SIG-M5 treated with dmso at 0.1 percent for 504 hours (cell line): ENCODE results near the gene APBB1.
"Not testable (repeated sequence)": the region's sequence is repeated elsewhere in the genome, so short reads cannot be mapped to it uniquely, and the experiment has no call there.

ENCODE experiments used
- DNase-seq: peaks from one replicate; lab custom pipeline; 2025; ENCODE audit not compliant: unreplicated experiment; lab: John Stamatoyannopoulos, UW

APBB1 gene

DNA sequence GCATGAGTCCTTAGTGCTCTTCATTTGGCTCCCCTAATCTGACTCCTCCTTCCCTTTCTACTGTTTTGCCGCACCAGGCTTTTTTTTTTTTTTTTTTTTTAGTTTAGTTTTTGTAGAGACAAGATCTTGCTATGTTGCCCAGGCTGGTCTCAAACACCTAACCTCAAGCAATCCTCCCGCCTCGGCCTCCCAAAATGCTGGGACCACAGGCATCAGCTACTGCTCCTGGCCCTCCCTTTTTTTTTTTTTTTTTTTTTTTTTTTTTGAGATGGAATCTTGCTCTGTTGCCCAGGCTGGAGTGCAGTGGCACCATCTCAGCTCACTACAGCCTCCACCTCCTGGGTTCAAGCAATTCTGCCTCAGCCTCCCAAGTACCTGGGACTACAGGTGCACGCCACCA is 26.6 kb downstream of the APBB1 start:
- not testable (repeated sequence) for DNase-seq

DNA sequence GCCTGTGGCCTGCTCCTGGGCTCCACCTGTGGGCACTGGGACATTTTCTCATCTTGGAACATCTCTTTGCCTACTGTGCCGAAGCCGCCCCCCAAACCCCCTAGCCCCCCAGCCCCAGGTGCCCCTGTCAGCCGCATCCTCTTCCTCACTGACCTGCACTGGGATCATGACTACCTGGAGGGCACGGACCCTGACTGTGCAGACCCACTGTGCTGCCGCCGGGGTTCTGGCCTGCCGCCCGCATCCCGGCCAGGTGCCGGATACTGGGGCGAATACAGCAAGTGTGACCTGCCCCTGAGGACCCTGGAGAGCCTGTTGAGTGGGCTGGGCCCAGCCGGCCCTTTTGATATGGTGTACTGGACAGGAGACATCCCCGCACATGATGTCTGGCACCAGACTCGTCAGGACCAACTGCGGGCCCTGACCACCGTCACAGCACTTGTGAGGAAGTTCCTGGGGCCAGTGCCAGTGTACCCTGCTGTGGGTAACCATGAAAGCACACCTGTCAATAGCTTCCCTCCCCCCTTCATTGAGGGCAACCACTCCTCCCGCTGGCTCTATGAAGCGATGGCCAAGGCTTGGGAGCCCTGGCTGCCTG is 27.3 kb downstream of the APBB1 start:
- DNase-seq, result no peak

DNA sequence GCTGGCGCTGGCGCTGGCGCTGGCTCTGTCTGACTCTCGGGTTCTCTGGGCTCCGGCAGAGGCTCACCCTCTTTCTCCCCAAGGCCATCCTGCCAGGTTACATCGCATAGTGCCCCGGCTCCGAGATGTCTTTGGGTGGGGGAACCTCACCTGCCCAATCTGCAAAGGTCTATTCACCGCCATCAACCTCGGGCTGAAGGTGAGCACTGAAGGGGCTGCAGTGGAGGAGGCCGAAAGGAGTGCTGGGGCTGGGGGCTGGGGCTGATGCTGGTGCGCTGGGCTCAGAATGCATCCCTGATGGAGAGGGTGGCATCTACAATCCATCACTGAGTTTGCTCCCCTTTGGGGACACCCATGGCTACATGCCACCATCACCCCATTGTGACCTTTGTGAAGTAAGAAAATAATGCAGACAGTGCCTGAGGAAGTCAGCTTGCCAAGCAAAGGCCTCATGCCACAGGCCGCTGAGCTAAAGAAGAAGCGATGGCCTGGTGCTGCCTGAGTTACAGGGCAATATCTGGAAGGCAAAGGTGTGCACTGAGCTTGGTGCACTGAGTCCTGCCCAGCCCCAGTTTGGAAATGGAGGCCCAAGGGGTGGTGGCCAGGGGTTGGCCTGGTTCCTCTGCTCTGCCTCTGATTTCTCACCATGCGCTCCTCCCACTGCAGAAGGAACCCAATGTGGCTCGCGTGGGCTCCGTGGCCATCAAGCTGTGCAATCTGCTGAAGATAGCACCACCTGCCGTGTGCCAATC is 28.0 kb downstream of the APBB1 start:
- DNase-seq, result no peak

DNA sequence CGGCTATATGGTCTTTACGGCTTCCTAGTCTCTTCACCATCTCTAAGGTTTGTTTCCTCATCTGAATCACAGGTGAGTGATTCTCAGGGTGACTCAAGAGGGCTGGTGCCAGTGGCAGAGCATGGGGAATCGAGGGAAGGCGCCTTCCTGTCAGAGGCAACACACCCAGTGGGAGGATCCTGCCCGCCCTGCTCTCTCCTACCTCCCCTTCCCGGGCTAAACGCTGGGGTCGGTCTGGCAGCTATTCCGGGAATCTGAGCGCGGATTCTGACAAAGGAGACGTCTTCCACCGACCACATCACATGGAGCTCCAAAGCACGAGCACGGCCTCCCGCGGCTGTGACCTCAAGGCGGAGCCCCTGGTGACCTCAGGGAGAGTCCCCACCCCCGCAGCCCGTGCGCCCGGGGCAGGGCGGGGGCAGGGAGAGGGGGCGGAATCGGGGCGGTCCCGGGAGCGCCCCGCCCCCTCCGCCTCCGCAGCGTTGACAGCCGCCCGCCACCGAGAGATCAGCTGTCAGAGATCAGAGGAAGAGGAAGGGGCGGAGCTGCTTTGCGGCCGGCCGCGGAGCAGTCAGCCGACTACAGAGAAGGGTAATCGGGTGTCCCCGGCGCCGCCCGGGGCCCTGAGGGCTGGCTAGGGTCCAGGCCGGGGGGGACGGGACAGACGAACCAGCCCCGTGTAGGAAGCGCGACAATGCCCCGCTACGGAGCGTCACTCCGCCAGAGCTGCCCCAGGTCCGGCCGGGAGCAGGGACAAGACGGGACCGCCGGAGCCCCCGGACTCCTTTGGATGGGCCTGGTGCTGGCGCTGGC is 28.8 kb downstream of the APBB1 start, which contains the start of gene SMPD1:
Gene SMPD1, plus strand, starts transcription at position 570 of the 813 bp plus-strand sequence. Its CDS starts 125 bp downstream, at position 695.
- peak; percentile 89 for DNase-seq

DNA sequence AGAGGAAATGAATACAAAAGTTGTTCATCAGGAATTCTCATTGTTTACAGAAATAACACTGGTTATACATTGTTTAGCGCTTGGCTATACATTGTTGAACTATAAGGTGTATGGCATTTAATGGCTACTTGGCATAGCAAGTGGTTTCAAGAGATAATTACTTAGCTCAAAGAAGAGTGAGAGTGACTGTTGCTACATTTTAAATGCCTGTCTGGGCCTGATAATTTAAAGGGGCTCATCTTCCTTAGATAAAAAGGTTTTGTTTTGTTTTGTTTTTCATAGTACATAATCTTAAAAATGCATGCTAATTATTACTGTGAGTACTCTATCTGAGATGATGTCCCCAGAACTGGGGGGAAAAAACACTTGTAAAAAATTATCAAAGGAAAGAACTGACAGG is 30.1 kb downstream of the APBB1 start:
- no peak for DNase-seq

DNA sequence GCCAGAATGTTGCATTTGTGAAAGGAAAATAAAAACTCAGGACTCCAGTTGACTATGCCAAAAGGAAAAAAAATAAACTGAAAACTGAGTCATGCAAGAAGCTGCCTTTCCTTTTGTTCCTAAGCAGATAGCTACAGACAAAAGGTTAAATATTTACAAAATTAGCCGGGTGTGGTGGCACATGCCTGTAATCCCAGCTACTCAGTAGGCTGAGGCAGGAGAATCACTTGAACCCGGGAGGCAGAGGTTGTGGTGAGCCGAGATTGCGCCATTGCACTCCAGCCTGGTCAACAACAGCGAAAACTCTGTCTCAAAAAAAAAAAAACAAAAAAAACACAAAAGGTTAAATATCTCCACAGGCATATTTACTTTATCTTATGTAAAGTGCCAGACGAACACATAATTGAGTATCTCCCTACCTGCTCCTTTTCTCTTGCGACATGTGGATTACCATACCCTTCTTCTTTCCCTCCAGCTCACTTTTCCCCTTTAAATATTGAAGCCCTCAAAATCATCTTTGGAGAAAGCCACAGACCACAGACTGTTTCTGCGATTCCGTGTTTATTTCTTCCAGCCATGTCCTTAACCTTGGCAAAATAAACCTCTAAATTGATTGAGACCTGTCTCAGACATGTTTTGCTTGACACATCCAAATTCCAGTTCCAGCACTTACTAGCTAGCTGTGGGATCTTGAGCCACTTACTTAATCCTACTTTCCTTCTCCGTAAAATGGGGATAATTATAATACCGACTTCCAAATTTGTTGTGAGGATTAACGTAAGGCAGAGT is 30.9 kb downstream of the APBB1 start:
- DNase-seq, result no peak

DNA sequence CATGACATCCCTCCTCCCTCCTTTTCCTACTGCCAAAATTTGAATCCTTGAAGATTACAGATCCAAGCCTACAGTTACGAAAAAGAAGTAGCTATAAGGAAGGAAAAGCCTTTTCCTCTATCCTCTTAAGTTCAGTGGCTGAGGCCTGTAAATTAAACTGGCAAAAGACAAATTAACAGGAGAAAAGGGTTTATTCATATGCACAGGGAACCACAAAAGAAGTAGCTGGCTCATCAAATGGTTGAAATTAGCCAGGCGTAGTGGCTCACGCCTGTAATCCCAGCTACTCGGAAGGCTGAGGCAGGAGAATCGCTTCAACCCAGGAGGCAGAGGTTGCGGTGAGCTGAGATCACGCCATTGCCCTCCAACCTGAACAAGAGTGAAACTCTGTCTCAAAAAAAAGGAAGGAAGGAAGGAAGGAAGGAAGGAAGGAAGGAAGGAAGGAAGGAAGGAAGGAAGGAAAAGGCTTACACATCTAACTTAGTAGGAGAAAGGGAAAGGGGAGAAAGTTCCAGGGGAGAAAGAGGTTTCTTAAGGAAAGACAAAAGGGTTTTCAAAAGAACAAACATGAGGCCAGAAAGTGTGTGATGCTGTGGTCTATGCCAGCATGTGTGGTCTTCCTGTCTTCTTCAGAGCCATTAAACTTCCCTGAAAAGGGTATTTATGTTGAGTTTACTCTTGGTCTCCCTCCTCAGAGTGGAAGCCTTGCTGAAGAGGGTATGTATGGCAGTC is 33.7 kb downstream of the APBB1 start:
- no peak for DNase-seq

DNA sequence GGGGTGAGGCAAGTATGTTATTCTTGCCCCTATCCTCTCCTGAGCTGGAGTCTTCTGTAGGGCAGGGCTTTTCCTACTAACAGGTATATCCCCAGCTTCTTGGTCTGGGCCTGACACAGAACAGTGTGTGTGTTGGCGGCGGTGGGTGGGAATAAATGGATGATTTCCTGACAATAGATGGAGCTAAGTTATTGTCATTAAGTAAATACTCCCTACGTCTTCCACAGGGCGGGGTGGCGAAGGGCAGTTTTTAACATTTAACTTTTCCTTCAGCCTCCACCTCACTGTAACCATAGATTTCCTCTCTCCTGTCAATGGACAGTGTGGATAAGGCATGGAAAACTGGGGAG is 40.3 kb downstream of the APBB1 start:
- DNase-seq, result no peak

DNA sequence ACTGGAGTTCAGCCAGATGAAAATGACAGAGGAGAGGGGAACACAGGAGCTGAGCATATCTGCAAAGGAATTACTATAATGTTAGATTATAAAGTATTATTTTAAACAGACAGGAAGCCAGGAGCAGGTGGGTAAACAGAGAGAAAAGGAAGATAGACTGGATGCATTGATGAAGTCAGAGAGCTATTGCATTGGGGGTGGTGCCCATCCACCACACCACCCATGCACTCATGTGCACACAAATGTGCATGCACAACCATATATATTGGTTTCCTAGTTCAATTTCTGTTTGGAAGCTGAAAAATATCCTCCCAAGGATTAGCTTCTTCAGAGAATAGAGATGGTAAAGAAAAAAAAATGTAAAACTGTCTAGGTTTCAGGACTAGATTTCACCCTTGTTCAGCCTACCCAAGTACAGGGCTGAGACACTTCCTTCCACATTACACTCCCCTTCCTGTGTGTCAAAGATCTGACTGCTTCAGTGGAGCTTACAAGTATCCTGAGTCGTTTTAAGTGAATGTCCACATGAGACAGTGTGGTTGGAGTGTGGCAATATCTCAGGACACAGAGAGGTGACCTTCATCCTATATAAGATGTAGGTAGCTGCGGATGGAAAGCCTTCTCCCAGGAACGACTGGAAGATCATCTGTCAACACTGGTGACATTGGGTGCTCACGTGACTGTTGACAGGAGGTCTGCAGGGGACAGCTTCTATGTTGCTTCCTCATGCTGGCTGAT is 40.8 kb downstream of the APBB1 start:
- DNase-seq, result peak; percentile 31

DNA sequence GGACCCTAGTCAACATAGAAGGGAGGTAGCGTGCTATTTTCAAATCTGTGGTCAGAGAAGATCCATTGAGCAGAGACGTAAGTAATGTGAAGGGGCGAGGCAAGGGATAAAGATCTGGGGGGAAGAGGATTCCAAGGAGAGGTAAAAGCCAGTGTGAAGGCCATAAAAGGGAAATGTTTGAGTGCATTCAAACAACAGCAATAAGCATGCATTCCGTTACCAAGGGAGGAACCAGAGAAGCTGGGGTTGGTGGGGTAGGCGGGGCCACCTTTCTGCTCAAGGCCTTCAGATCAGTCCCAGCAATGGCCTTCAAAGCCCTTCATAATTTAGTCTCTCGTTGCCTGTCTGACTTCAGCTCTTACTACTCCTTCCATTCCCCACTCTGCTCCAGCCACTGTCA is 47.1 kb downstream of the APBB1 start:
- DNase-seq, result no peak

DNA sequence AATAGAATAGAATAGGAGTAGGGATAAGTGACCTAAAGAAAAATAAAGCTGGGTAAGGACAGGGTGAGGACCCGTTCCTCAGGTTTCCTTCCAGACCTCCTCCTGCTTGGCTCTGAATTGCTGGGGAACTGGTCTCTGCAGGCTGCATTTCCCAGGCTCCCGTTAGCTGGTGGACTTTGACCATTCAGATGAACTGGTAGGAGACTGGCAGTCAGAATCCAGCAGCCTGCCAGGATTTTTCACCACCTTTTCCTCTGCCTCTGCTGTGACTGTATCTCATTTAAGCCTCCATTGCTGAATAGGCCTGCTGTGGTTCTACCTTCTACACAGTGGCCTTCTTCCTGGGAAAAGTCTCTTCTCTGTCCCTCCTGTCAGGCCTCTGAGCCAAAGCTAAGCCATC is 53.2 kb downstream of the APBB1 start:
- DNase-seq, result no peak

DNA sequence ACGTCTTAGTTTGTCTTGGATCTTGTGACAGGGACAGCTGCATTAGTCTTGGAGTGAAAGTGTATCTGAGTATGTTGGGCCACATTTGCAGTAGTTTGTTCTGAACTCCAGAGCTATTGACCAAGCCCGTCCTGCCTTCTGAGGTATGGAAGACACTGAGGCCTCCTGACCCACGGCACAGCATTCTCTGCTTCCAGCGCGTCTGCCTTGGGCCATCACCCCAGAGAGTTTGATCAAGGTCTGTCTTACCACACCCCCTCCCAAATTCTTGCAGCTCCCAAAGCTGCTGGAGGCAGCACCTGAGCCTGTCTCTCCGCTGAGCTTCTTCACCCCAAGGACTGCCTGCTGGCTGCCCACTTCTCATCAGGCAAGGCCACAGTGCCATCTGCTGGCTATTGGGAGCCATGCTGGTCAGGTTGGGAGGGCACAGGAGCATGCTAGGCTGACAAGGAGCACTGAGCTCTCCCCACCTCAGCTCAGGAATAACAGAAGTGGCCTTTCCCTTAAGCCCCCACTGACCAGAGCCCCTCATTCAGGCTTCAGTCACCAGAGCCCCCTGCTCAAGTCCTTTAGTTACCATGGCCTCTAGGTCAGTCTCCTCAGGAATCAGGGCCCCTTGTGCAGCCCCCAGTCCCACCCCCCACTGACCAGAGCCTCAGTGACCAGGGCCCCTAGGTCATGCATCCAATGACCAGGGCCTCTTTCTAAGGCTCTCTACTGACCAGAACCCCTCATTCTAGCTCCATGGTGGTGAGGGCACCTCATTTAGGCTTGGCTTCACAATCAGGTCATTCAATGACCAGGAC is 55.8 kb downstream of the APBB1 start:
- peak; percentile 50 for DNase-seq

DNA sequence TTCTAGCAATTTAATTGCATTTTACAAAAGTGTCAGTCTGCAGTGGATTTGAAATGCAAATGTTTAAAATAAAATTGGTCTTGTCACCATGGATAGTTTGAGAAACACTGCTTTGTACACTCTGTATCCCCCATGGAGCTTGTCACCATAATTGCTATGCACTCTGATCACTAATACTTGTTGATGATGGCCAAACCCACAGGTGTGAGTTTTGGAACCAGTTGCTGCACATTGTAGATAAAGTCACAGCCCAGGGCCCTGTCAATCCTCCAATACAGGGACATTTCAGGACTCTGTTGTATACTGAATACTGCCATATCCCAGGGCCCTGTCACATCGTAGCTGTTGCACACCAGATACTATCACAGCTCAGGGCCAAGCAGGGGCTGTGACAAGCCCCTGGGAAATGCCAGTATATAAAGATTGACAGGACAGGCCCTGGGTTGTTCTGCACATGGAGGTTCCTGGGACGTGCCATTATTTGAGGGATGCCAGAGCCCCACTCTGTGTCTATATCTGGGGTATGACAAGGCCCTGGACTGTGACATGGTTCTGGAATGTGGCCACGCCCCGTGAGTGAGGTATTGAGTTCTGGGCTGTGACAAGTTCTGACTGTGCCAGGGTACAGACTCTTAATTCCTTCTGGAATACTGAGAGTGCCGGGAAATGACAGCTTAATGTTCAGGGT is 56.6 kb downstream of the APBB1 start:
- no peak for DNase-seq

DNA sequence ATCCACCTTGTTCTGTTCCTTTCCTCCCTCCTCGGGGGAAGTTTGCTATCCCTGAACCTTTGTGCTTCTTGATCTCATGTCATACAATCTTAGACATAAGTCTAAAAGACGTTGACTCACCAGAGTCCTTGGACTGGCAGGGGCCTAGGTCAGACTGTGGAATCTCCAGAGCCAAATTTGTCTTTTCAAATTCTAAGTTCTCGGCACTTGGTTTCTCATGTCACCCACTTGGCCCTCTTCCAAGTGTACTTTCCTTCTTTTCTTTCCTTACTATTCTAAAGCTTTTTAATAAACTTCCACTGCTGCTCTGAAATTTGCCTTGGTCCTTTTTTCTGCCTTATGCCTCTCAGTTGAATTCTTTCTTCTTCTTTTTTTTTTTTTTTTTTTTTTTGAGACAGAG is 58.7 kb downstream of the APBB1 start:
- no peak for DNase-seq

DNA sequence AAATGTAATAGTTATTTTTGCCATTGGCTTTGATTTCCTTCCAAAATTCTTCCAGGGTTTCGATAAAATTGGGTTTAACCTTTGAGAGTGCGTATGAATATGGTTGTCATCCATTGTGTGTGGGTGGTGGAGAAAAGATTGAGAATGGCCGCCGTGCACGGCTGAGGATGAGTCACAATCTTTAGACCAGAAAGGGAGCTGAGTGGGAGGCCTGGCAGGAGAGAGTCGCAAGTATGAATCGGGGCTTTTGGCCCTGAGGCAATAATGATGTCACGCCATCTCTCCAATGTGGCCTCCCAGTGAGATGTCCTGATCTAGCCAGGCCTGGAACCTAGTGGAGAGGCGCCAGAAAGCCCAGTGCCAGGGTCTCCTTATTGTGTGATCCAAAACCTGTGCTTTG is 61.7 kb downstream of the APBB1 start:
- DNase-seq, result no peak

DNA sequence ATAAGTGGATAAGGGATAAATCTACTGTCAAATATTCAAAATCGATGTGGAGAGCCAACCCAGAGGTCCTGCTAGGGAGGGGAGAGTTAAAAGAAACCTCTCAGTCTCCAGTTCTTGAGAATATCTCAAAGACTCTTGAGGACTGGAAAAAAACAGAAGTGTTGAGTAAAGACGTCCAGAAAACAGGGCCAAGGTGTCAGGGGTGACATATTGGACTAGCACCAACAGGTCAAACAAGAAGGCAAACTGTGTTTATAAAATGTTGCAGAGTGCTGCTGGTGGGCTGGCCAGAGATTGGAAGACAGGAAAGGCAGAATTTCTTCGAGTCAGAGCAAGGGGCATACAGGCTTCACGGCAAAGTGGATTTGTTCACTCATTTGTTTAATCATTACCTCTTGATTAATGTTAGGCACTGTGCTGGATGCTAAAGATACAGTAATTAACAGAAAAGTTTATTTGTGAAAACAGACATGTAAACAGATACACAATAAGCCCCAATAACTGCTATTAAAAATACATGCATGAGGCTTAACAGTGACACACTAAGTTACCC is 62.3 kb downstream of the APBB1 start:
- DNase-seq, result no peak

DNA sequence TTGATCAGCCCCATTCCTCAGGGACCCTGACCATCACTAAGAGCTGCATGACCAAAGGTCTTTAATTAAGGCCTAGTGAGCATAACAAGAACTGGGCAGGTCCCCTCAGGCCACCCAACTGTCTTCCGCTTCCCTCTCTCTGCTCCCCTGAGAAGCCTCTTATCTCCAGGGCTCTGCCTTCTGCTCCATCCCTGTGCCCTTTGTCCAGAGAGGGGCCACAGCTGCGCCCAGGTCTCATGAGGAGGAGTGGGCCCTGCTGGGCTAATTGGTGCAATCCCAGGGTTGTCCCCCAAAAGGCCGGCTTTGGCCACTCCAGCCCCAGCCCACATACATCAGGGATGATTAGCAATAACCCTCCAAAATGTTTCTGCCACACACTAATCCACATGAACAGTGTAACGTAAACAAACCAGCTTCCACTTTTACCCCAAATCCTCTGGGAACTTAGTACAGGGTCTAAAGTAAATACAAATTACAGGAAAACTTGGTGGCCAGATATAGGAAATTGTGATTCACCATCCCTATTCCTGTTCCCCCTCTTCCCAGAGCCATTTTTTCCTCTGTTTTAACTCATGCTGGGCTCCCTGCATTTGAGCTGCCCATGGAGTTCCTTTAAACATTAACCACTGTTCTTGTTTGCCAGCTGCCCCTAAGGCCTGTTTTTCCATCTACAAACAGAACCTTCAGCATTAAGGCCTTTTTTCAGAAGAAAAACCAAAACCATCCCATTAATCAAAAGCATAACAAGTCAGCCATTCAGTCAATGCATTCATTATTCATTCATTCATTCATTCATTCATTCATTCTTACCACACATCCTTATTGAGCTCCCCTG is 64.0 kb downstream of the APBB1 start:
- no peak for DNase-seq
